ENCODE results near the gene SBF1.

SBF1 gene

GRCh38 chr22:50465066-50465930 is 9.5 kb downstream of the SBF1 start:
- no peak for FAIRE-seq

GRCh38 chr22:50464451-50464850 is 10.4 kb downstream of the SBF1 start:
- no peak for FAIRE-seq

GRCh38 chr22:50463188-50463900 is 11.5 kb downstream of the SBF1 start:
- no peak for FAIRE-seq

- no peak for FAIRE-seq
These were observed 12.8 kb downstream of the SBF1 start for GRCh38 chr22:50461979-50462540.

- FAIRE-seq, result no peak
These were observed 13.3 kb downstream of the SBF1 start for GRCh38 chr22:50461536-50461935.

- FAIRE-seq, result no peak
These were observed 13.9 kb downstream of the SBF1 start for GRCh38 chr22:50460938-50461337.

GRCh38 chr22:50459496-50460140 is 15.2 kb downstream of the SBF1 start:
- no peak for FAIRE-seq

GRCh38 chr22:50459016-50459415 is 15.8 kb downstream of the SBF1 start:
- FAIRE-seq, result no peak

- no peak for FAIRE-seq
These were observed 18.2 kb downstream of the SBF1 start for GRCh38 chr22:50456466-50457234.

- FAIRE-seq, result no peak
These were observed 18.8 kb downstream of the SBF1 start for GRCh38 chr22:50456026-50456425.

GRCh38 chr22:50455201-50455600 is 19.6 kb downstream of the SBF1 start:
- no peak for FAIRE-seq

- no peak for FAIRE-seq
These were observed 20.2 kb downstream of the SBF1 start for GRCh38 chr22:50454556-50455075.

GRCh38 chr22:50452649-50453048 is 22.2 kb downstream of the SBF1 start:
- FAIRE-seq, result no peak

- FAIRE-seq, result no peak
These were observed 27.0 kb downstream of the SBF1 start for GRCh38 chr22:50447576-50448551.

GRCh38 chr22:50446708-50447575 is 27.9 kb downstream of the SBF1 start:
- FAIRE-seq, result no peak

- FAIRE-seq, result no peak
These were observed 28.7 kb downstream of the SBF1 start for GRCh38 chr22:50445880-50446707.

GRCh38 chr22:50445071-50445879 is 29.6 kb downstream of the SBF1 start:
- FAIRE-seq, result no peak

GRCh38 chr22:50444663-50445062 is 30.2 kb downstream of the SBF1 start:
- FAIRE-seq, result no peak

All from TTC549 (cell line).